Coronary artery (tissue), 2 donors: Measurements from ENCODE around the gene PLET1.

Experiments
- DNase-seq: peaks from one replicate; pipeline ENCODE4 v3.0.0-alpha.2; 2017; ENCODE audit warnings: low spot score
- H3K27ac ChIP-seq, 2 donors: fragments of 200-600 bp; sonication (generic); one replicate each; pipeline ENCODE4 v1.5.1; 2016 to 2019
- H3K4me3 ChIP-seq: fragments of 200-600 bp; sonication (generic); 2 replicates; pipeline ENCODE4 v1.5.1; 2016; ENCODE audit warnings: mild to moderate bottlenecking, moderate library complexity
- TF ChIP-seq, protein P1 (sequence below): fragments of 200-600 bp; sonication (generic); IDR thresholded peaks from one replicate; pipeline ENCODE4 v1.5.1; 2019; ENCODE audit warnings: antibody characterized with exemption

The PLET1 gene

GRCh38 chr11:112267188-112267591 lies 6.5 kb upstream of the PLET1 start:
- DNase-seq = no peak
- Histone ChIP-seq H3K4me3 (no peak overlapping the region), H3K27ac (no peak overlapping the region)
- TF ChIP-seq, protein P1, sequence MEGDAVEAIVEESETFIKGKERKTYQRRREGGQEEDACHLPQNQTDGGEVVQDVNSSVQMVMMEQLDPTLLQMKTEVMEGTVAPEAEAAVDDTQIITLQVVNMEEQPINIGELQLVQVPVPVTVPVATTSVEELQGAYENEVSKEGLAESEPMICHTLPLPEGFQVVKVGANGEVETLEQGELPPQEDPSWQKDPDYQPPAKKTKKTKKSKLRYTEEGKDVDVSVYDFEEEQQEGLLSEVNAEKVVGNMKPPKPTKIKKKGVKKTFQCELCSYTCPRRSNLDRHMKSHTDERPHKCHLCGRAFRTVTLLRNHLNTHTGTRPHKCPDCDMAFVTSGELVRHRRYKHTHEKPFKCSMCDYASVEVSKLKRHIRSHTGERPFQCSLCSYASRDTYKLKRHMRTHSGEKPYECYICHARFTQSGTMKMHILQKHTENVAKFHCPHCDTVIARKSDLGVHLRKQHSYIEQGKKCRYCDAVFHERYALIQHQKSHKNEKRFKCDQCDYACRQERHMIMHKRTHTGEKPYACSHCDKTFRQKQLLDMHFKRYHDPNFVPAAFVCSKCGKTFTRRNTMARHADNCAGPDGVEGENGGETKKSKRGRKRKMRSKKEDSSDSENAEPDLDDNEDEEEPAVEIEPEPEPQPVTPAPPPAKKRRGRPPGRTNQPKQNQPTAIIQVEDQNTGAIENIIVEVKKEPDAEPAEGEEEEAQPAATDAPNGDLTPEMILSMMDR = no peak

GRCh38 chr11:112266410-112266778 lies 5.7 kb upstream of the PLET1 start:
- H3K27ac ChIP-seq = no peak overlapping the region
- no peak overlapping the region for H3K4me3 ChIP-seq
- TF ChIP-seq, protein P1 = no peak
- no peak for DNase-seq

DNA sequence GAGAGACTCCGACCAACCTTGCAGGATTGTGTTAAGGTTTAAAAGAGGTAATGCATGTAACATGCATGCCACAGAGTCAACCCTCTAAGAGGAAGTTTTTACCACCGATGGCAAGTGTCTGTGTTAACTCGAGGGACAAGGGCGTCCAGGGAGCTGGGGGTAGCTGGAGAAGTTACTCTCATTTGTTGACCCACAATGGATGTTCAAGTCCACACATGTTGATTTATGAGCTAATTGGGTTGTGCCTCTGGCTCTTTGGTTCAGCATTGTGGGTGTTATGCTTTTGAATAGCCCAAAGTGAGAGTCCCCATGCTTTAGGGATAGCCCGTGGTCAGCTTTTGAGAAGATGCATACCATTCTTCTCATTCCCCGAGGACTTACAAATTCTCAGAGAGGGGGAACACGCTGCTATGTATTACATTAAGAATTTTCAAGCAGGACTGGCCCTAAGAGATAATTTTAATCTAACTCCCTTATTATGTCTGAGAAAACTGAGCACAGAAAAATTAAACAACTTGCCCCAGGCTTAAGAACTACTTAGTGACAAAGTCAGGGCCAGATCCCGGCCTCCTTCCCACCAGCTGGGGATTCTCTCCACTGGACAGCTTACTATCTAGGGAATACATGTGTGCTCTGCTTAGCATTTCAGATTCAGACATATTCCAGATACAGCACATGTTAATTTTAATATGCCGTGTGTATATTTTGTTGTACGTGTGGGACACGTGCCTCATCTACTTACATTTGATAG lies 5.2 kb upstream of the PLET1 start:
- TF ChIP-seq, protein P1 = no peak
- H3K4me3 ChIP-seq = no peak overlapping the region
- H3K27ac ChIP-seq = no peak overlapping the region
- DNase-seq = no peak

DNA sequence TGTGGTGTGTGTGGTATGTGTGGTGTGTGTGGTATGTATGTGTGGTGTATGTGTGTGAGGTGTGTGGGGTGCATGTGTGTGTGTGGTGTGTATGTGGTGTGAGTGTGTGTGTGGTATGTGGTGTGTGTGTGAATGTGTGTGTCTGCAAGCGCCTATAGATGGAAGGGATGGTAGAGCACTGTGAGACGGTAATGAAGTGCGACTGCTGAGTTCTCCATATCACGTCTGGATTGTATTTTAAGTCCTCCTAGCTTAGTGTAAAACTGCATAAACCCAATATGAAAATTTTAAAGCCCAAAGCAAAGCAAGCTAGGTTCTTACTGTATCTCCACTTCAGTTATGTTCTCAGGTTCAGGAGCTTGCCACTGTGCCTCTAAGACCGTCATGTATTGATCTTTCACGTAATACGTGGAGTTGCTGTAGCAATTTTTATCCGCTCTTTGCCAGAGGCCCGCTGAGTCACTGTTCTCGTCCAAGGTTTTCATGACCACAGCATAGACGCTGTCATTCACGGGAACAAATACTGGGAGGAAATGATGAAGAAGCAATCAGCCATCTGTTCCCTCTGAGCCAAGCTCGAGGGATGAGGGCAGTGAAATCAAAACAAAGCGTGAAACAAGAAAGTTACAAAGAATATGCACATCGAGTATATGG lies 5.5 kb downstream of the PLET1 start:
- no peak for DNase-seq
- no peak overlapping the region for H3K27ac ChIP-seq
- TF ChIP-seq, protein P1 = no peak
- H3K4me3 ChIP-seq = no peak overlapping the region

- Histone ChIP-seq H3K4me3 (no peak overlapping the region), H3K27ac (no peak overlapping the region)
- TF ChIP-seq, protein P1 = no peak
These were observed 6.9 kb downstream of the PLET1 start for GRCh38 chr11:112253605-112254242.

GRCh38 chr11:112249871-112250610 lies 10.6 kb downstream of the PLET1 start:
- H3K4me3 ChIP-seq = no peak overlapping the region
- H3K27ac ChIP-seq = no peak overlapping the region
- no peak for DNase-seq
- TF ChIP-seq, protein P1 = no peak

More at GRCh38 chr11:112253605-112254242, 6.9 kb downstream of the PLET1 start:
- DNase-seq = no peak
